Ramos (cell line): ENCODE results near the gene CNTNAP4.

Experiments used
- in situ Hi-C: fragments of 300-500 bp; cut with MboI; formaldehyde crosslinking; loops from one replicate; pipeline ENCODE4 v1.14.3; 2022; ENCODE audit warnings: low sequenced_read_pairs; ENCODE audit not compliant: unreplicated experiment

Gene CNTNAP4

GRCh38 chr16:76483307-76483909 lies 206.2 kb downstream of the CNTNAP4 start:
- in situ Hi-C loops = no loop called here

GRCh38 chr16:76484020-76484419 lies 206.8 kb downstream of the CNTNAP4 start:
- in situ Hi-C loops = no loop called here

- in situ Hi-C loops = no loop called here
Observed at GRCh38 chr16:76486740-76487139, 209.5 kb downstream of the CNTNAP4 start.

- in situ Hi-C loops = no loop called here
Observed at GRCh38 chr16:76487411-76488064, 210.3 kb downstream of the CNTNAP4 start.

GRCh38 chr16:76488065-76488417 lies 210.8 kb downstream of the CNTNAP4 start:
- in situ Hi-C loops = no loop called here

GRCh38 chr16:76490036-76490639 lies 212.9 kb downstream of the CNTNAP4 start:
- in situ Hi-C loops = no loop called here

GRCh38 chr16:76500006-76500405 lies 222.8 kb downstream of the CNTNAP4 start:
- in situ Hi-C loops = no loop called here

- in situ Hi-C loops = no loop called here
Observed at GRCh38 chr16:76502063-76502462, 224.9 kb downstream of the CNTNAP4 start.

GRCh38 chr16:76502555-76502954 lies 225.4 kb downstream of the CNTNAP4 start:
- in situ Hi-C loops = no loop called here

- in situ Hi-C loops = no loop called here
Observed at GRCh38 chr16:76503091-76503490, 225.9 kb downstream of the CNTNAP4 start.

GRCh38 chr16:76511203-76511602 lies 234.0 kb downstream of the CNTNAP4 start:
- in situ Hi-C loops = no loop called here

GRCh38 chr16:76518781-76519180 lies 241.6 kb downstream of the CNTNAP4 start:
- in situ Hi-C loops = no loop called here

- in situ Hi-C loops = no loop called here
Observed at GRCh38 chr16:76524356-76524755, 247.2 kb downstream of the CNTNAP4 start.

- in situ Hi-C loops = no loop called here
Observed at GRCh38 chr16:76524769-76525168, 247.6 kb downstream of the CNTNAP4 start.

- in situ Hi-C loops = no loop called here
Observed at GRCh38 chr16:76527244-76527643, 250.0 kb downstream of the CNTNAP4 start.

- in situ Hi-C loops = no loop called here
Observed at GRCh38 chr16:76529120-76529519, 251.9 kb downstream of the CNTNAP4 start.

GRCh38 chr16:76531236-76531635 lies 254.0 kb downstream of the CNTNAP4 start:
- in situ Hi-C loops = no loop called here

- in situ Hi-C loops = no loop called here
Observed at GRCh38 chr16:76532188-76532973, 255.2 kb downstream of the CNTNAP4 start.

GRCh38 chr16:76539609-76540008 lies 262.4 kb downstream of the CNTNAP4 start:
- in situ Hi-C loops = no loop called here

GRCh38 chr16:76541070-76541469 lies 263.9 kb downstream of the CNTNAP4 start:
- in situ Hi-C loops = no loop called here

- in situ Hi-C loops = no loop called here
Observed at GRCh38 chr16:76565542-76565941, 288.3 kb downstream of the CNTNAP4 start.
